ENCODE results near the gene LRFN5.
A peak's percentile ranks its signal among the peaks of the same experiment; 100 is the strongest.
"Not testable (repeated sequence)": the region's sequence is repeated elsewhere in the genome, so short reads cannot be mapped to it uniquely, and the experiment has no call there.

Gene LRFN5

GRCh38 chr14:41606532-41607303 is at the start of gene LRFN5:
LRFN5 (plus strand) TSS chr14:41606876.
- Histone ChIP-seq H3K4me3 (ENCODE audit: low read length) (peak within 1 kb of the TSS; percentile 4), H3K4me1 (ENCODE audit: control insufficient read depth, insufficient read depth, low read length) (no peaks in the 10 kb centered on the region), H3K36me3 (ENCODE audit: control insufficient read depth, insufficient read depth, low read length) (no peaks in the 10 kb centered on the region), H3K27me3 (ENCODE audit: control insufficient read depth, insufficient read depth, low read length) (peaks cover 60% of the 10 kb centered on the region), H3K9me3 (ENCODE audit: control insufficient read depth, low read length) (no peaks in the 10 kb centered on the region), H3K9ac (ENCODE audit: low read length) (peak within 1 kb of the TSS; percentile 18)

- Histone ChIP-seq H3K36me3 (ENCODE audit: control insufficient read depth, insufficient read depth, low read length) (no peaks in the 10 kb centered on the region), H3K9me3 (ENCODE audit: control insufficient read depth, low read length) (no peaks in the 10 kb centered on the region), H3K27me3 (ENCODE audit: control insufficient read depth, insufficient read depth, low read length) (no peaks in the 10 kb centered on the region), H3K9ac (ENCODE audit: low read length) (no peak overlapping the region), H3K4me3 (ENCODE audit: low read length) (no peak overlapping the region), H3K4me1 (ENCODE audit: control insufficient read depth, insufficient read depth, low read length) (no peaks in the 10 kb centered on the region)
Measured at GRCh38 chr14:41558490-41558889, 48.2 kb upstream of the LRFN5 start.

GRCh38 chr14:41566864-41567263 is 39.8 kb upstream of the LRFN5 start:
- not testable (repeated sequence) for H3K9me3 ChIP-seq (ENCODE audit: control insufficient read depth, low read length); H3K9ac ChIP-seq (ENCODE audit: low read length); H3K4me1 ChIP-seq (ENCODE audit: control insufficient read depth, insufficient read depth, low read length); H3K27me3 ChIP-seq (ENCODE audit: control insufficient read depth, insufficient read depth, low read length); H3K36me3 ChIP-seq (ENCODE audit: control insufficient read depth, insufficient read depth, low read length); H3K4me3 ChIP-seq (ENCODE audit: low read length)

GRCh38 chr14:41568979-41569378 is 37.7 kb upstream of the LRFN5 start:
- Histone ChIP-seq H3K27me3 (ENCODE audit: control insufficient read depth, insufficient read depth, low read length) (no peaks in the 10 kb centered on the region), H3K36me3 (ENCODE audit: control insufficient read depth, insufficient read depth, low read length) (no peaks in the 10 kb centered on the region), H3K4me3 (ENCODE audit: low read length) (no peak overlapping the region), H3K9me3 (ENCODE audit: control insufficient read depth, low read length) (no peaks in the 10 kb centered on the region), H3K9ac (ENCODE audit: low read length) (no peak overlapping the region), H3K4me1 (ENCODE audit: control insufficient read depth, insufficient read depth, low read length) (no peaks in the 10 kb centered on the region)

- Histone ChIP-seq H3K9ac (ENCODE audit: low read length) (no peak overlapping the region), H3K36me3 (ENCODE audit: control insufficient read depth, insufficient read depth, low read length) (no peaks in the 10 kb centered on the region), H3K27me3 (ENCODE audit: control insufficient read depth, insufficient read depth, low read length) (no peaks in the 10 kb centered on the region), H3K9me3 (ENCODE audit: control insufficient read depth, low read length) (no peaks in the 10 kb centered on the region), H3K4me3 (ENCODE audit: low read length) (no peak overlapping the region), H3K4me1 (ENCODE audit: control insufficient read depth, insufficient read depth, low read length) (no peaks in the 10 kb centered on the region)
Measured at GRCh38 chr14:41570415-41571155, 36.1 kb upstream of the LRFN5 start.

- Histone ChIP-seq H3K9me3 (ENCODE audit: control insufficient read depth, low read length) (no peaks in the 10 kb centered on the region), H3K36me3 (ENCODE audit: control insufficient read depth, insufficient read depth, low read length) (no peaks in the 10 kb centered on the region), H3K27me3 (ENCODE audit: control insufficient read depth, insufficient read depth, low read length) (no peaks in the 10 kb centered on the region), H3K9ac (ENCODE audit: low read length) (no peak overlapping the region), H3K4me1 (ENCODE audit: control insufficient read depth, insufficient read depth, low read length) (no peaks in the 10 kb centered on the region), H3K4me3 (ENCODE audit: low read length) (no peak overlapping the region)
Measured at GRCh38 chr14:41586237-41586636, 20.4 kb upstream of the LRFN5 start.

- H3K9ac ChIP-seq (ENCODE audit: low read length), result no peak overlapping the region
- H3K27me3 ChIP-seq (ENCODE audit: control insufficient read depth, insufficient read depth, low read length), result no peaks in the 10 kb centered on the region
- H3K36me3 ChIP-seq (ENCODE audit: control insufficient read depth, insufficient read depth, low read length), result no peaks in the 10 kb centered on the region
- no peak overlapping the region for H3K4me3 ChIP-seq (ENCODE audit: low read length)
- H3K4me1 ChIP-seq (ENCODE audit: control insufficient read depth, insufficient read depth, low read length), result no peaks in the 10 kb centered on the region
- H3K9me3 ChIP-seq (ENCODE audit: control insufficient read depth, low read length), result no peaks in the 10 kb centered on the region
Measured at GRCh38 chr14:41597647-41598046, 9.0 kb upstream of the LRFN5 start.

- not testable (repeated sequence) for H3K9me3 ChIP-seq (ENCODE audit: control insufficient read depth, low read length); H3K9ac ChIP-seq (ENCODE audit: low read length); H3K27me3 ChIP-seq (ENCODE audit: control insufficient read depth, insufficient read depth, low read length); H3K36me3 ChIP-seq (ENCODE audit: control insufficient read depth, insufficient read depth, low read length); H3K4me3 ChIP-seq (ENCODE audit: low read length); H3K4me1 ChIP-seq (ENCODE audit: control insufficient read depth, insufficient read depth, low read length)
Measured at GRCh38 chr14:41599805-41600385, 6.8 kb upstream of the LRFN5 start.

GRCh38 chr14:41604721-41605531 is 1.8 kb upstream of the LRFN5 start:
- peaks cover 54% of the 10 kb centered on the region for H3K27me3 ChIP-seq (ENCODE audit: control insufficient read depth, insufficient read depth, low read length)
- no peak overlapping the region for H3K4me3 ChIP-seq (ENCODE audit: low read length)
- no peaks in the 10 kb centered on the region for H3K9me3 ChIP-seq (ENCODE audit: control insufficient read depth, low read length)
- no peaks in the 10 kb centered on the region for H3K4me1 ChIP-seq (ENCODE audit: control insufficient read depth, insufficient read depth, low read length)
- H3K9ac ChIP-seq (ENCODE audit: low read length), result peak overlapping the region; percentile 18
- H3K36me3 ChIP-seq (ENCODE audit: control insufficient read depth, insufficient read depth, low read length), result no peaks in the 10 kb centered on the region

- peaks cover 58% of the 10 kb centered on the region for H3K27me3 ChIP-seq (ENCODE audit: control insufficient read depth, insufficient read depth, low read length)
- H3K9me3 ChIP-seq (ENCODE audit: control insufficient read depth, low read length), result no peaks in the 10 kb centered on the region
- no peaks in the 10 kb centered on the region for H3K36me3 ChIP-seq (ENCODE audit: control insufficient read depth, insufficient read depth, low read length)
- no peak overlapping the region for H3K4me3 ChIP-seq (ENCODE audit: low read length)
- peak overlapping the region; percentile 18 for H3K9ac ChIP-seq (ENCODE audit: low read length)
- no peaks in the 10 kb centered on the region for H3K4me1 ChIP-seq (ENCODE audit: control insufficient read depth, insufficient read depth, low read length)
Measured at GRCh38 chr14:41605550-41606281, 960 bp upstream of the LRFN5 start.

GRCh38 chr14:41606282-41606531 is 469 bp upstream of the LRFN5 start:
- no peak overlapping the region for H3K4me3 ChIP-seq (ENCODE audit: low read length)
- H3K9ac ChIP-seq (ENCODE audit: low read length), result no peak overlapping the region
- peaks cover 60% of the 10 kb centered on the region for H3K27me3 ChIP-seq (ENCODE audit: control insufficient read depth, insufficient read depth, low read length)
- H3K4me1 ChIP-seq (ENCODE audit: control insufficient read depth, insufficient read depth, low read length), result no peaks in the 10 kb centered on the region
- H3K36me3 ChIP-seq (ENCODE audit: control insufficient read depth, insufficient read depth, low read length), result no peaks in the 10 kb centered on the region
- no peaks in the 10 kb centered on the region for H3K9me3 ChIP-seq (ENCODE audit: control insufficient read depth, low read length)
